Prostate gland (tissue), 2 donors: ENCODE data around the gene GSS. TPM values are rescaled to one million over a fixed set of nuclear protein-coding genes. Genes with fewer than 3 reads are reported as not detected.

Experiments
- DNase-seq: peaks from one replicate; pipeline ENCODE4 v3.0.0-alpha.2; 2019; ENCODE audit warnings: low spot score
- H3K27ac ChIP-seq, 2 donors: fragments of 200-600 bp; sonication (generic); 2 replicates each; pipeline ENCODE4 v1.5.1; 2017 to 2019
- H3K27me3 ChIP-seq: fragments of 200-600 bp; sonication (generic); replicated peaks from 2 replicates; pipeline ENCODE4 v1.5.1; 2019; ENCODE audit not compliant: insufficient read depth
- H3K36me3 ChIP-seq, 2 donors: fragments of 200-600 bp; sonication (generic); 1 replicate in 1 of 2; 2 replicates in 1 of 2; pipeline versions ENCODE4 v1.5.1 to v1.8.1; 2017 to 2019
- H3K4me1 ChIP-seq: fragments of 200-600 bp; sonication (generic); replicated peaks from 2 replicates; pipeline ENCODE4 v1.5.1; 2019
- H3K4me3 ChIP-seq, 2 donors: fragments of 200-600 bp; sonication (generic); 2 replicates each; pipeline ENCODE4 v1.5.1; 2017 to 2019
- H3K9me3 ChIP-seq: fragments of 200-600 bp; sonication (generic); 2 replicates; pipeline ENCODE4 v1.5.1; 2017
- POLR2A ChIP-seq: fragments of 450-650 bp; IDR thresholded peaks from one replicate; pipeline ENCODE4 v1.6.1; 2016; ENCODE audit warnings: antibody characterized with exemption, mild to moderate bottlenecking
- POLR2AphosphoS5 ChIP-seq: sonication (generic); formaldehyde crosslinking; IDR thresholded peaks from one replicate; pipeline ENCODE4 v1.6.1; 2017; ENCODE audit warnings: antibody characterized with exemption
- WGBS: methylation state at CpG from one replicate; pipeline ENCODE4 v1.1.5; 2018; 5-methylcytosine and 5-hydroxymethylcytosine counted together
- intact Hi-C: fragments of 100-400 bp; cut with DNase I; formaldehyde crosslinking; loops from one replicate; pipeline ENCODE4 v1.14.2; 2022
- total RNA-seq, 2 donors: library from RNA; depleted of rRNA; stranded (reverse); fragments of >200 nt; gene quantifications; one replicate each; pipeline ENCODE4 v1.1.0, GENCODE V29; 2016
- TF ChIP-seq, protein P1 (sequence below), 4 experiments: fragments of 200-600 bp in 2 of 4; fragments of 450-650 bp in 2 of 4; sonication (generic) in 2 of 4; IDR thresholded peaks; 1 replicate in 3 of 4; 2 replicates in 1 of 4; pipeline ENCODE4 v1.5.1; 2016 to 2019; ENCODE audit warnings: antibody characterized with exemption in 4 of 4, mild to moderate bottlenecking in 2 of 4, moderate library complexity in 2 of 4

Gene GSS
- total RNA-seq, 2 donors from 2014 or later = 84.4 to 101 TPM

DNA sequence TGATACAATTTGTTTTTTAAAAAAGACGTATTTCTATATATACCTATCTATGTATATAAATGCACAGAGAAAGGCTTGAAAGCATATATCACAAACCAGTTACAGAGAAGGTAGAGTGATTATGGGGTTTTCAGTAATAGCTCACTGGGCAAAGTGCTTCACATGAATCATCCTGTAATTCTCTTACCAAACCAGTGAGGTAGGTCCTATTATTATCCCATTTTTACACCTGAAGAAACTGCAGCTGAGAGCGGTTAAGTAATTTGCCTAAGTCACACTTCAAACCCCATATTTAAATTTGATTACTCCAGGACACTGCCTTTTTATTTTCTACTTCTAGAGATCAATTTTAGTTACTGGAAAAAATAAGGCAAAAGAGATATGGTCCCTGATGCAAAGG, 4.4 kb downstream of the GSS start:
- Histone ChIP-seq H3K4me3 (no peak overlapping the region), H3K27ac (no peak overlapping the region), H3K4me1 (no peaks in the 10 kb centered on the region), H3K27me3 (no peaks in the 10 kb centered on the region), H3K9me3 (no peaks in the 10 kb centered on the region), H3K36me3 (no peaks in the 10 kb centered on the region)
- intact Hi-C loops = no loop called here
- TF ChIP-seq POLR2A = no peak
- no peak for TF ChIP-seq POLR2AphosphoS5
- TF ChIP-seq, protein P1, sequence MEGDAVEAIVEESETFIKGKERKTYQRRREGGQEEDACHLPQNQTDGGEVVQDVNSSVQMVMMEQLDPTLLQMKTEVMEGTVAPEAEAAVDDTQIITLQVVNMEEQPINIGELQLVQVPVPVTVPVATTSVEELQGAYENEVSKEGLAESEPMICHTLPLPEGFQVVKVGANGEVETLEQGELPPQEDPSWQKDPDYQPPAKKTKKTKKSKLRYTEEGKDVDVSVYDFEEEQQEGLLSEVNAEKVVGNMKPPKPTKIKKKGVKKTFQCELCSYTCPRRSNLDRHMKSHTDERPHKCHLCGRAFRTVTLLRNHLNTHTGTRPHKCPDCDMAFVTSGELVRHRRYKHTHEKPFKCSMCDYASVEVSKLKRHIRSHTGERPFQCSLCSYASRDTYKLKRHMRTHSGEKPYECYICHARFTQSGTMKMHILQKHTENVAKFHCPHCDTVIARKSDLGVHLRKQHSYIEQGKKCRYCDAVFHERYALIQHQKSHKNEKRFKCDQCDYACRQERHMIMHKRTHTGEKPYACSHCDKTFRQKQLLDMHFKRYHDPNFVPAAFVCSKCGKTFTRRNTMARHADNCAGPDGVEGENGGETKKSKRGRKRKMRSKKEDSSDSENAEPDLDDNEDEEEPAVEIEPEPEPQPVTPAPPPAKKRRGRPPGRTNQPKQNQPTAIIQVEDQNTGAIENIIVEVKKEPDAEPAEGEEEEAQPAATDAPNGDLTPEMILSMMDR (IDR thresholded peaks at IDR 0.05) = no peak
- 88% methylated on average over 2 of the region's 2 CpGs for WGBS
- no peak for DNase-seq

DNA sequence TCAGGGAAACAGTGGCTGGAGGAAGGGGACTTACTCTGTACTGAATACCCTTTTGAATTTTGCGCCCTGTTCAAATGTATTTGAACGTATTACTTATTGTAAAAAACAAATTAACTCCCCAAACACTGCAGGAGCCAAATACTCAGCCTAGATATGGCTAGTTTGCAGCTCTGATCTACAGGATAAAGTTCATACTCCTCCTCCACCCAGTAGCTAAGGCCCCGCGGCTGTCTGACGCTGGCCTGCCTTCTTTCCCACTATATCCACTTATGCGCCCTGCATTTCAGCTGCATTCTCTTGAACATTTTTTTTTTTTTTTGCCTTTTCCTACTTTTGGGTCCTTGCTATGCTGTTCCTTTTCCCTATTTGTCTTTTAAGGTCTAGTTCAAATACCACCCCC, 6.5 kb downstream of the GSS start:
- Histone ChIP-seq H3K4me1 (peaks cover 8% of the 10 kb centered on the region), H3K36me3 (no peaks in the 10 kb centered on the region), H3K27ac (no peak overlapping the region), H3K4me3 (no peak overlapping the region), H3K9me3 (no peaks in the 10 kb centered on the region), H3K27me3 (no peaks in the 10 kb centered on the region)
- 89% methylated on average over 6 of the region's 6 CpGs for WGBS
- intact Hi-C loops = no loop called here
- no peak for DNase-seq
- TF ChIP-seq POLR2A (no peak), POLR2AphosphoS5 (no peak)
- TF ChIP-seq, protein P1 (IDR thresholded peaks at IDR 0.05) = no peak

DNA sequence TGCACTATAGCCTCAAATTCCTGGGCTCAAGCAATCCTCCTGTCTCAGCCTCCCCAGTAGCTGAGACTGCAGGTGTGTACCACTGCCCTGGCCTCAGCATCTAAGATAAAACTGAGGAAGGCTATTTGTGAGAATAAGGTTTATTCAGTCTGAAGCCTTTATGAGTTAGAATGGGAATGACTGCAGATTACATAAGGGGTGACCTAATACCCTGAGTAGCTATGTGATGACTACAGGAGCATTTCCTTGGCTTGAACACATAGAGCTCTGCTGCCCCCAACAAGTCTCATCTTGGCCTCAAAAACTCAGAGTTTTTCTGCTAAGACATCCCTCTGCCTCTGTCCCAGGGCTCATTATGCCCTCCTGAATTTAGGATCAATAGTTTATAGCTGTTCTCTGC, 7.6 kb downstream of the GSS start:
- Histone ChIP-seq H3K27me3 (no peaks in the 10 kb centered on the region), H3K4me3 (no peak overlapping the region), H3K36me3 (no peaks in the 10 kb centered on the region), H3K27ac (no peak overlapping the region), H3K9me3 (no peaks in the 10 kb centered on the region), H3K4me1 (peaks cover 8% of the 10 kb centered on the region)
- DNase-seq = no peak
- TF ChIP-seq, protein P1 (IDR thresholded peaks at IDR 0.05) = no peak
- TF ChIP-seq POLR2A = no peak
- no peak for TF ChIP-seq POLR2AphosphoS5
- intact Hi-C loops = no loop called here

DNA sequence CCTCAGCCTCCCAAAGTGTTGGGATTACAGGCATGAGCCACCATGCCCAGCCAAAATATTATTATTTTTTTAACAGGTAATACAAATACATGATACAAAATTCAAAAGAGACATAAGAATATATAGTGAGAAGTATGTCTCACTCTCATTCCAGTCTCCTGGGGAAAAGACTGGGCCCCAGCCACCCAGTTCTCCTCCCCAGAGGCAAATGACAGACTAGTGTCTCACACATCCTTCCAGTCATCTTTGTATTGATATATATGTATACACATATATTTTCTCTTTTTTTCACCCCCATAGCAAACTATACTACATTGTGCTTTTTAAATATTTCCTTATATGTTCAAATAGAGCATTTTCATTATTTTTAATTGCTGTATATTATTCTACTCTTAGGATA, 8.3 kb downstream of the GSS start:
- Histone ChIP-seq H3K36me3 (peaks cover 0 to 3% of the 10 kb centered on the region in 2 donors), H3K9me3 (no peaks in the 10 kb centered on the region)

DNA sequence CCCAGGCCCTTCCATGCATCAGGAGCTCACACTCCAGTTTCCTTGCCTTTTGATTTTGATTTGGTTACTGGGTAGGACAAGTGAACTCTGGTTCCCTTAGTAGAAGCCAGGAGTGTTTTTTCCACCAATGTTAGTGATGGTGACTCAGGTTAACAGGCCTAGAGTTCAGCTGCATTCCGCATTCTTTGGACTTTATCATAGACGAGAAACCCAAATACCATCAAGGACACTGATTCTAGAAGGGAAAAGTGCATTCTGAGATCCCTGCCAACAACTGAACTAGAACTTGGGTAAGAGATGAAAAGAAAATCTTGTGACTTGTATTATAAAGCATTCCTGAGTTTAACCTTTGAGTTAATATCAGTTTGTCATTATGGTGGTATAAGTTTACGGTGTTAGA, 8.9 kb downstream of the GSS start:
- peaks cover 8% of the 10 kb centered on the region for H3K4me1 ChIP-seq
- peaks cover 0 to 3% of the 10 kb centered on the region in 2 donors for H3K36me3 ChIP-seq
- 93% methylated on average over 3 of the region's 3 CpGs for WGBS
- intact Hi-C loops = no loop called here
- no peaks in the 10 kb centered on the region for H3K9me3 ChIP-seq
- no peak overlapping the region for H3K27ac ChIP-seq
- TF ChIP-seq POLR2A = no peak
- no peak for DNase-seq
- no peak overlapping the region for H3K4me3 ChIP-seq
- no peaks in the 10 kb centered on the region for H3K27me3 ChIP-seq

More for the DNA sequence above, 8.3 kb downstream of the GSS start:
- no peak overlapping the region for H3K4me3 ChIP-seq
- H3K4me1 ChIP-seq = peaks cover 8% of the 10 kb centered on the region
- intact Hi-C loops = no loop called here
- no peak overlapping the region for H3K27ac ChIP-seq
- TF ChIP-seq POLR2A (no peak), POLR2AphosphoS5 (no peak)
- TF ChIP-seq, protein P1 (IDR thresholded peaks at IDR 0.05) = no peak
- no peaks in the 10 kb centered on the region for H3K27me3 ChIP-seq
- no peak for DNase-seq
